Body of pancreas (tissue), 4 donors: ENCODE data around the gene DUSP16. TPM values are rescaled to one million over a fixed set of nuclear protein-coding genes. Genes with fewer than 3 reads are reported as not detected.

ENCODE experiments used
- ATAC-seq: fragments of 150-250 bp; one replicate; pipeline ENCODE4 v1.9.1; 2016
- DNase-seq, 4 donors: peaks; one replicate each; pipeline ENCODE4 v3.0.0-alpha.2; 2019
- H3K27ac ChIP-seq, 4 donors: fragments of 200-600 bp; sonication (generic); 1 replicate in 3 of 4; 2 replicates in 1 of 4; pipeline versions ENCODE4 v1.5.1 to v1.6.1; 2016 to 2019; ENCODE audit warnings: mild to moderate bottlenecking in 1 of 4, mixed read lengths in 1 of 4, moderate library complexity in 1 of 4
- H3K27me3 ChIP-seq, 2 donors: fragments of 200-600 bp; sonication (generic); one replicate each; pipeline ENCODE4 v1.6.0; 2016; ENCODE audit warnings: mild to moderate bottlenecking in 1 of 2
- H3K36me3 ChIP-seq, 2 donors: fragments of 200-600 bp; sonication (generic); replicated peaks in 1 of 2; 2 replicates each; pipeline ENCODE4 v1.5.1; 2016; ENCODE audit warnings: low read depth in 2 of 2; ENCODE audit not compliant: insufficient read depth in 1 of 2
- H3K4me1 ChIP-seq: fragments of 200-600 bp; sonication (generic); one replicate; pipeline ENCODE4 v1.6.0; 2016
- H3K4me3 ChIP-seq, 2 donors: fragments of 200-600 bp; sonication (generic); 1 replicate in 1 of 2; 2 replicates in 1 of 2; pipeline ENCODE4 v1.5.1; 2016 to 2019
- H3K9me3 ChIP-seq, 3 donors: fragments of 200-600 bp; sonication (generic); 1 replicate in 2 of 3; 2 replicates in 1 of 3; pipeline ENCODE4 v1.5.1; 2016
- POLR2A ChIP-seq, 3 donors: fragments of 450-650 bp; IDR thresholded peaks; one replicate each; pipeline ENCODE4 v1.6.1; 2016; ENCODE audit warnings: antibody characterized with exemption in 3 of 3, mild to moderate bottlenecking in 2 of 3
- WGBS, 2 donors: methylation state at CpG; one replicate each; pipeline ENCODE4 v1.1.5; 2017; 5-methylcytosine and 5-hydroxymethylcytosine counted together
- intact Hi-C: fragments of 100-400 bp; cut with DNase I; formaldehyde crosslinking; loops from one replicate; pipeline ENCODE4 v1.15.1; 2023
- total RNA-seq, 2 donors: library from RNA; depleted of rRNA; stranded (reverse); fragments of >200 nt; gene quantifications; one replicate each; pipeline ENCODE4 v1.1.0, GENCODE V29; 2016
- TF ChIP-seq, protein P1 (sequence below), 7 experiments: fragments of 450-650 bp in 4 of 7; fragments of 200-600 bp in 3 of 7; sonication (generic) in 3 of 7; IDR thresholded peaks; one replicate each; pipeline ENCODE4 v1.5.1; 2016 to 2019; ENCODE audit warnings: antibody characterized with exemption in 7 of 7

DUSP16 gene
- total RNA-seq, 2 donors from 2014 or later = 30.3 to 32.9 TPM

- H3K27me3 ChIP-seq = no peaks in the 10 kb centered on the region
- peaks cover 53% of the 10 kb centered on the region for H3K4me1 ChIP-seq
- no peaks in the 10 kb centered on the region for H3K9me3 ChIP-seq
- TF ChIP-seq POLR2A (IDR thresholded peaks at IDR 0.05) = no peak
- TF ChIP-seq, protein P1, sequence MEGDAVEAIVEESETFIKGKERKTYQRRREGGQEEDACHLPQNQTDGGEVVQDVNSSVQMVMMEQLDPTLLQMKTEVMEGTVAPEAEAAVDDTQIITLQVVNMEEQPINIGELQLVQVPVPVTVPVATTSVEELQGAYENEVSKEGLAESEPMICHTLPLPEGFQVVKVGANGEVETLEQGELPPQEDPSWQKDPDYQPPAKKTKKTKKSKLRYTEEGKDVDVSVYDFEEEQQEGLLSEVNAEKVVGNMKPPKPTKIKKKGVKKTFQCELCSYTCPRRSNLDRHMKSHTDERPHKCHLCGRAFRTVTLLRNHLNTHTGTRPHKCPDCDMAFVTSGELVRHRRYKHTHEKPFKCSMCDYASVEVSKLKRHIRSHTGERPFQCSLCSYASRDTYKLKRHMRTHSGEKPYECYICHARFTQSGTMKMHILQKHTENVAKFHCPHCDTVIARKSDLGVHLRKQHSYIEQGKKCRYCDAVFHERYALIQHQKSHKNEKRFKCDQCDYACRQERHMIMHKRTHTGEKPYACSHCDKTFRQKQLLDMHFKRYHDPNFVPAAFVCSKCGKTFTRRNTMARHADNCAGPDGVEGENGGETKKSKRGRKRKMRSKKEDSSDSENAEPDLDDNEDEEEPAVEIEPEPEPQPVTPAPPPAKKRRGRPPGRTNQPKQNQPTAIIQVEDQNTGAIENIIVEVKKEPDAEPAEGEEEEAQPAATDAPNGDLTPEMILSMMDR (IDR thresholded peaks at IDR 0.05) = no peak
- DNase-seq (no peak), ATAC-seq (no peak)
- intact Hi-C loops = no loop called here
- H3K4me3 ChIP-seq = no peak overlapping the region
- 82 to 88% methylated on average over 2 of the region's 2 CpGs for WGBS, 2 donors
- no peak overlapping the region for H3K27ac ChIP-seq
- no peaks in the 10 kb centered on the region for H3K36me3 ChIP-seq
Measured at GRCh38 chr12:12537421-12537820, 25.2 kb downstream of the DUSP16 start.

DNA sequence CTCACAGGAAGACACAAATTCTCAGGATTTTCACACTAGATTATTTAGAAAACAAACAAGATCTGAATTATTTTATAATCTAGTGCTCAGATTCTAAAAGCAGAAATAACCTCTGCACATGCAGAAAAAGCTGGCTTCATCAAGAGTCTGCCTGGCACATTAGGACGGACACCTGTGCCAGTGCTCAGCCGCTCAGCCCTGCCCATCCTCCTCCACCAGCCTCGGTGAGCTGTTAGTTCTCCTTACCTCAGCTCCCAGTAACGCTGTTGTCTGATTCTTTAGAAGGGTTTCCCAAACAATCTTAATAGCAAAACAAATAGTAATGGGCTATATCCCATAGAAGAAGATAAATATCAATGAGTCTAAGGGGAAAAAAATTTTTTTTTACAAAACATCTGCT lies 27.7 kb downstream of the DUSP16 start:
- peaks cover 58% of the 10 kb centered on the region for H3K4me1 ChIP-seq
- WGBS, 2 donors = 30 to 40% methylated on average over 4 of the region's 4 CpGs
- TF ChIP-seq, protein P1 (IDR thresholded peaks at IDR 0.05) = no peak
- no peak for TF ChIP-seq POLR2A (IDR thresholded peaks at IDR 0.05)
- ATAC-seq (peak; percentile 43), DNase-seq (peak; percentile 43 to 73 (median 56))
- intact Hi-C loops = no loop called here
- H3K4me3 ChIP-seq = no peak overlapping the region
- no peaks in the 10 kb centered on the region for H3K27me3 ChIP-seq
- H3K27ac ChIP-seq = peak overlapping the region in 3 of 4 donors; percentile 81 to 82 (median 81)
- H3K36me3 ChIP-seq = no peaks in the 10 kb centered on the region
- no peaks in the 10 kb centered on the region for H3K9me3 ChIP-seq

GRCh38 chr12:12534166-12534866 lies 28.3 kb downstream of the DUSP16 start:
- WGBS, 2 donors = 44 to 57% methylated on average over 8 of the region's 8 CpGs
- DNase-seq (peak in 2 of 4 donors; percentile 17 to 32), ATAC-seq (no peak)
- Histone ChIP-seq H3K36me3 (no peaks in the 10 kb centered on the region), H3K27ac (peak overlapping the region; percentile 65 to 82 (median 81)), H3K4me1 (peaks cover 61% of the 10 kb centered on the region), H3K9me3 (no peaks in the 10 kb centered on the region), H3K4me3 (no peak overlapping the region), H3K27me3 (no peaks in the 10 kb centered on the region)
- no peak for TF ChIP-seq POLR2A (IDR thresholded peaks at IDR 0.05)
- TF ChIP-seq, protein P1 (IDR thresholded peaks at IDR 0.05) = no peak
- intact Hi-C loops = no loop called here

DNA sequence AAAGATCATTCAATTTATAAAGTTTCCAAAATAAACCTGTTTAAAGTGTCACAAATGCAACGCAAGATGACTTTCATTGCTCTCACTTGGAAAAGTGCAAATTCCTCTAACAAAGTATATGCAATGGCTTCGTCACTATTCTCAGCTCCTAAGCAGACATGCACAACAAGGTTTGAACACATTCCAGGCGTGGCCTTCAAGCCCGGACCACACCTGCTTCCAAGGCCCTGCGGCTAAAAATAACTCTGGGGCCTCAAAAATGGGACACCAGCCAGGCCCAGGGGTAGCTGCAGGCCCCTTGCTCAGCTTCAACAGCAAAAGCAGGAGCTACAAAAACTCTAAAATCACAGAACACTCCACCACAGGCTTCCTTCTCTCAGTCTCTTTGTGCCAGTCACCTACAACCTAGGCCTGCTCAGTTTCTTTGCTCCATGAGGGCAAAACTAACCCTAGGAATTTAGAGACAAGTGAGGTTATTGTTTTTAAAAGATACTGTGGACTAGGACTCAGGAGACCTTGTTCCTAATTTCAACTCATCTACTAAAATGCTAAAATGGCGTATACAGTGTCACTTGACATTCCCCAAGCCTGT lies 29.3 kb downstream of the DUSP16 start:
- Histone ChIP-seq H3K27ac (peak overlapping the region; percentile 65 to 82 (median 81)), H3K4me1 (peaks cover 65% of the 10 kb centered on the region), H3K36me3 (no peaks in the 10 kb centered on the region), H3K27me3 (no peaks in the 10 kb centered on the region), H3K9me3 (no peaks in the 10 kb centered on the region), H3K4me3 (no peak overlapping the region)
- TF ChIP-seq POLR2A (IDR thresholded peaks at IDR 0.05) = no peak
- 10 to 17% methylated on average over 6 of the region's 6 CpGs for WGBS, 2 donors
- peak; percentile 86 for ATAC-seq
- intact Hi-C loops = no loop called here
- peak; percentile 78 to 92 (median 90) for DNase-seq

- Histone ChIP-seq H3K4me3 (no peak overlapping the region), H3K36me3 (no peaks in the 10 kb centered on the region), H3K27me3 (no peaks in the 10 kb centered on the region), H3K9me3 (no peaks in the 10 kb centered on the region), H3K4me1 (peaks cover 78% of the 10 kb centered on the region), H3K27ac (peak overlapping the region in 1 of 4 donors; percentile 39)
- intact Hi-C loops = no loop called here
- DNase-seq (no peak), ATAC-seq (no peak)
- 67 to 72% methylated on average over 2 of the region's 2 CpGs for whole genome bisulfite sequencing, 2 donors
- TF ChIP-seq, protein P1 (IDR thresholded peaks at IDR 0.05) = no peak
- TF ChIP-seq POLR2A (IDR thresholded peaks at IDR 0.05) = no peak
Measured at GRCh38 chr12:12531194-12531593, 31.5 kb downstream of the DUSP16 start.
